Prostate gland (tissue), 2 donors: ENCODE data around the gene C1orf115. TPM values are rescaled to one million over a fixed set of nuclear protein-coding genes. Genes with fewer than 3 reads are reported as not detected.
A peak's percentile ranks its signal among the peaks of the same experiment; 100 is the strongest.

Experiments used
- DNase-seq: peaks from one replicate; pipeline ENCODE4 v3.0.0-alpha.2; 2019; ENCODE audit warnings: low spot score
- H3K27ac ChIP-seq, 2 donors: fragments of 200-600 bp; sonication (generic); 2 replicates each; pipeline ENCODE4 v1.5.1; 2017 to 2019
- H3K27me3 ChIP-seq: fragments of 200-600 bp; sonication (generic); replicated peaks from 2 replicates; pipeline ENCODE4 v1.5.1; 2019; ENCODE audit not compliant: insufficient read depth
- H3K36me3 ChIP-seq, 2 donors: fragments of 200-600 bp; sonication (generic); 1 replicate in 1 of 2; 2 replicates in 1 of 2; pipeline versions ENCODE4 v1.5.1 to v1.8.1; 2017 to 2019
- H3K4me1 ChIP-seq: fragments of 200-600 bp; sonication (generic); replicated peaks from 2 replicates; pipeline ENCODE4 v1.5.1; 2019
- H3K4me3 ChIP-seq, 2 donors: fragments of 200-600 bp; sonication (generic); 2 replicates each; pipeline ENCODE4 v1.5.1; 2017 to 2019
- H3K9me3 ChIP-seq: fragments of 200-600 bp; sonication (generic); 2 replicates; pipeline ENCODE4 v1.5.1; 2017
- POLR2A ChIP-seq: fragments of 450-650 bp; IDR thresholded peaks from one replicate; pipeline ENCODE4 v1.6.1; 2016; ENCODE audit warnings: antibody characterized with exemption, mild to moderate bottlenecking
- POLR2AphosphoS5 ChIP-seq: sonication (generic); formaldehyde crosslinking; IDR thresholded peaks from one replicate; pipeline ENCODE4 v1.6.1; 2017; ENCODE audit warnings: antibody characterized with exemption
- WGBS: methylation state at CpG from one replicate; pipeline ENCODE4 v1.1.5; 2018; 5-methylcytosine and 5-hydroxymethylcytosine counted together
- intact Hi-C: fragments of 100-400 bp; cut with DNase I; formaldehyde crosslinking; loops from one replicate; pipeline ENCODE4 v1.14.2; 2022
- total RNA-seq, 2 donors: library from RNA; depleted of rRNA; stranded (reverse); fragments of >200 nt; gene quantifications; one replicate each; pipeline ENCODE4 v1.1.0, GENCODE V29; 2016
- TF ChIP-seq, protein P1 (sequence below), 4 experiments: fragments of 200-600 bp in 2 of 4; fragments of 450-650 bp in 2 of 4; sonication (generic) in 2 of 4; IDR thresholded peaks; 1 replicate in 3 of 4; 2 replicates in 1 of 4; pipeline ENCODE4 v1.5.1; 2016 to 2019; ENCODE audit warnings: antibody characterized with exemption in 4 of 4, mild to moderate bottlenecking in 2 of 4, moderate library complexity in 2 of 4

Gene C1orf115, protein sequence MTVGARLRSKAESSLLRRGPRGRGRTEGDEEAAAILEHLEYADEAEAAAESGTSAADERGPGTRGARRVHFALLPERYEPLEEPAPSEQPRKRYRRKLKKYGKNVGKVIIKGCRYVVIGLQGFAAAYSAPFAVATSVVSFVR
- 10 to 100 TPM; 26.9 to 79.4 TPM for total RNA-seq

DNA sequence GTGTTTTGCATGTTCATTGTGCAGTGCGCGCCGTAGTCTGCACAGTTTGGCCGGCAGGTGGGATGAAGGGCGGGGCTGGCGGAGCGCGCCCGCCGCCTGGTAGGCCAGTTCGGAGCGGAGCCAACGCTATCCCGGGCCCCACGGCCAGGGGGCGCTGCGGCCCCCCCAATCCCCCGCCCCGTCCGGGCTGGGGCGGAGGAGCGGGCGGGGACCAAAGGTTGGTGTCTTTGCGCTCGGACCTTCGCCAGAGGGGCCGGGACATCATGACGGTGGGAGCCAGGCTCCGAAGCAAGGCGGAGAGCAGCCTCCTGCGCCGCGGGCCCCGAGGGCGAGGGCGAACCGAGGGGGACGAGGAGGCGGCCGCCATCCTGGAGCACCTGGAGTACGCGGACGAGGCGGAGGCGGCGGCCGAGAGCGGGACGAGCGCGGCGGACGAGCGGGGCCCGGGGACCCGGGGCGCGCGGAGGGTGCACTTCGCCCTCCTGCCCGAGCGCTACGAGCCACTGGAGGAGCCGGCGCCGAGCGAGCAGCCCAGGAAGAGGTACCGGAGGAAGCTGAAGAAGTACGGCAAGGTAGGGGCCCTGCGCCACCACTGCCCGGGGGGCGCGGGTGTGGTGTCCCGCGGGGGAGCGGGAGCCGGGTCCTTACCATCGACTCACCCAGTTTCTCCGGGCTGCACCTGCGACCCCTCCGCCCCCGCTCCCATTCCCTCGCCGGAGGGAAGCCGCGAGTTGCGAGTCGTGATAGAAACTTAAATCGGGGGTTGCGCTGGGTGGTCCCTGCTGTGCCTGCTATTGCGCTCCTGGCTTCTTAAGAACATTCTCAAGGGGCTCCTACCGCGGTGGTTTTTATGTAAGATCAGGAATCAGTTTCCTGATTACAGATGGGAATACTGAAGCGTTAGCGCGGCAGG, at the start of gene C1orf115:
C1orf115 (plus strand) TSS at position 224 of the 913 bp plus-strand sequence; CDS start at position 264, 40 bp downstream.
- H3K4me1 ChIP-seq = no peaks in the 10 kb centered on the region
- H3K27me3 ChIP-seq = no peaks in the 10 kb centered on the region
- DNase-seq = peak; percentile 75
- intact Hi-C loops = loop anchor here (5.0 kb wide), 2 partner anchors 42 to 87 kb away; no protein-coding TSS in a partner anchor
- no peaks in the 10 kb centered on the region for H3K36me3 ChIP-seq
- H3K27ac ChIP-seq = peak within 1 kb of the TSS; percentile 75 to 78
- 4% methylated on average over 69 of the region's 96 CpGs for WGBS
- H3K9me3 ChIP-seq = no peaks in the 10 kb centered on the region
- H3K4me3 ChIP-seq = peak within 1 kb of the TSS; percentile 77 to 90
- TF ChIP-seq, protein P1, sequence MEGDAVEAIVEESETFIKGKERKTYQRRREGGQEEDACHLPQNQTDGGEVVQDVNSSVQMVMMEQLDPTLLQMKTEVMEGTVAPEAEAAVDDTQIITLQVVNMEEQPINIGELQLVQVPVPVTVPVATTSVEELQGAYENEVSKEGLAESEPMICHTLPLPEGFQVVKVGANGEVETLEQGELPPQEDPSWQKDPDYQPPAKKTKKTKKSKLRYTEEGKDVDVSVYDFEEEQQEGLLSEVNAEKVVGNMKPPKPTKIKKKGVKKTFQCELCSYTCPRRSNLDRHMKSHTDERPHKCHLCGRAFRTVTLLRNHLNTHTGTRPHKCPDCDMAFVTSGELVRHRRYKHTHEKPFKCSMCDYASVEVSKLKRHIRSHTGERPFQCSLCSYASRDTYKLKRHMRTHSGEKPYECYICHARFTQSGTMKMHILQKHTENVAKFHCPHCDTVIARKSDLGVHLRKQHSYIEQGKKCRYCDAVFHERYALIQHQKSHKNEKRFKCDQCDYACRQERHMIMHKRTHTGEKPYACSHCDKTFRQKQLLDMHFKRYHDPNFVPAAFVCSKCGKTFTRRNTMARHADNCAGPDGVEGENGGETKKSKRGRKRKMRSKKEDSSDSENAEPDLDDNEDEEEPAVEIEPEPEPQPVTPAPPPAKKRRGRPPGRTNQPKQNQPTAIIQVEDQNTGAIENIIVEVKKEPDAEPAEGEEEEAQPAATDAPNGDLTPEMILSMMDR (IDR thresholded peaks at IDR 0.05) = peak; percentile 90 to 98 (median 94)
- peak; percentile 51 for TF ChIP-seq POLR2A
- peak; percentile 61 for TF ChIP-seq POLR2AphosphoS5

DNA sequence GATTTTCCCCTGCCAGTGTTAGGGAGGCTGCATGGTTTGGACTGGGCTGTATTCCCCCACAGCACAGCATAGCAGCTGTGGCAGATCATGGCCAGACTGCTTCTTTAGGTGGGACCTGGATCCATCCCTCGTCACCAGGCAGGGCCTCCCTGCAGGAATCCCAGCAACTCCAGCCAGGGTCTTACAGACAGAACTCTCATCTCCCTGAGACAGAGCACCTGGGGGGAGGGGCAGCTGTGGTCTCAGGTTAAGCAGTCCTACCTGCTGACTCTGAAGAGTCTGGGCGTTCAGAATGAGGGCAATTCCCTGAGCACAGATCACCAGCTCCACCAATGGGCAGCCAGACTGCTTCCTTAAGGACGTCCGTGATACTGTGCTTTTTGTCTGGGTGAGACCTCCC, 47.9 kb upstream of the C1orf115 start:
- Histone ChIP-seq H3K27me3 (no peaks in the 10 kb centered on the region), H3K4me3 (no peak overlapping the region), H3K4me1 (no peaks in the 10 kb centered on the region), H3K36me3 (no peaks in the 10 kb centered on the region), H3K9me3 (no peaks in the 10 kb centered on the region), H3K27ac (no peak overlapping the region)
- intact Hi-C loops = no loop called here
- no peak for TF ChIP-seq POLR2A
- TF ChIP-seq, protein P1 (IDR thresholded peaks at IDR 0.05) = no peak
- no peak for TF ChIP-seq POLR2AphosphoS5
- DNase-seq = no peak
- WGBS = 96% methylated on average over 4 of the region's 4 CpGs

GRCh38 chr1:220652995-220653394, 37.2 kb upstream of the C1orf115 start:
- H3K4me1 ChIP-seq = no peaks in the 10 kb centered on the region
- intact Hi-C loops = no loop called here
- no peaks in the 10 kb centered on the region for H3K36me3 ChIP-seq
- TF ChIP-seq POLR2A = no peak
- TF ChIP-seq, protein P1 (IDR thresholded peaks at IDR 0.05) = no peak
- TF ChIP-seq POLR2AphosphoS5 = no peak
- DNase-seq = no peak
- WGBS = 94% methylated on average over 13 of the region's 13 CpGs
- no peak overlapping the region for H3K27ac ChIP-seq
- H3K4me3 ChIP-seq = no peak overlapping the region
- H3K27me3 ChIP-seq = no peaks in the 10 kb centered on the region
- H3K9me3 ChIP-seq = no peaks in the 10 kb centered on the region

DNA sequence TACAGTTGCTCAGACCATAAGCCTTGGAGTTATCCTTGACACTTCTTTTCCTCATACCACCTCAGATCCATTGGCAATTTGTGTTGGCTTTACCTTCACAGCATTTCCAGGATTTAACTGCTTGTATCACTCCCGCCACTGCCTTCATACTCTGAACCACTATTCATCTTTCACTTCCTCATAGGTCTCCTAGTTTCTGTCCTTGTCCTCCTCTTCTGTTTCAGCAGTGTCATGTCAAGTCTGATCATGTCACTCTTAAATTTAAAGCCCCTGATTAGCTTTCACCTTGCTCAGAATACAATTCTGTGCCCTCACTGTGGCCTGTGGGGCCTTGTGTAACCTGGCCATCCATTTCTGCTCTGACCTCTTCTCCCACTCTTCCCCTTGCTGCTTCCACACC, 34.7 kb upstream of the C1orf115 start:
- TF ChIP-seq, protein P1 (IDR thresholded peaks at IDR 0.05) = no peak
- TF ChIP-seq POLR2A (no peak), POLR2AphosphoS5 (no peak)
- Histone ChIP-seq H3K9me3 (no peaks in the 10 kb centered on the region), H3K4me1 (no peaks in the 10 kb centered on the region), H3K4me3 (no peak overlapping the region), H3K27me3 (no peaks in the 10 kb centered on the region), H3K27ac (no peak overlapping the region), H3K36me3 (no peaks in the 10 kb centered on the region)
- WGBS = 96% methylated on average over 1 of the region's 1 CpG
- no peak for DNase-seq
- intact Hi-C loops = no loop called here
